Sigmoid colon (tissue), 7 donors: Measurements from ENCODE around the gene DAB2IP. TPM values are rescaled to one million over a fixed set of nuclear protein-coding genes. Genes with fewer than 3 reads are reported as not detected.

Experiments used
- DNase-seq: peaks from one replicate; pipeline ENCODE4 v3.0.0-alpha.2; 2019
- H3K27ac ChIP-seq, 4 donors: fragments of 200-600 bp; sonication (generic); one replicate each; pipeline ENCODE4 v1.5.1; 2016 to 2019; ENCODE audit warnings: mild to moderate bottlenecking in 1 of 4
- H3K27me3 ChIP-seq, 3 donors: fragments of 200-600 bp; sonication (generic); one replicate each; pipeline ENCODE4 v1.5.1; 2019; ENCODE audit warnings: mild to moderate bottlenecking in 1 of 3
- H3K36me3 ChIP-seq, 4 donors: fragments of 200-600 bp; sonication (generic); one replicate each; pipeline ENCODE4 v1.5.1; 2016 to 2019
- H3K4me1 ChIP-seq, 4 donors: fragments of 200-600 bp; sonication (generic); one replicate each; pipeline ENCODE4 v1.5.1; 2017 to 2019
- H3K4me3 ChIP-seq, 4 donors: fragments of 200-600 bp; sonication (generic); one replicate each; pipeline ENCODE4 v1.5.1; 2017 to 2019; ENCODE audit warnings: mild to moderate bottlenecking in 2 of 4, moderate library complexity in 1 of 4
- H3K9me3 ChIP-seq, 4 donors: fragments of 200-600 bp in 3 of 4; sonication (generic) in 3 of 4; one replicate each; pipeline versions ENCODE4 v1.5.1 to v1.6.1; 2013 to 2019
- EP300 ChIP-seq, 4 donors: sonication (generic); formaldehyde crosslinking; IDR thresholded peaks; one replicate each; pipeline ENCODE4 v1.6.1; 2017; ENCODE audit warnings: antibody characterized with exemption in 4 of 4
- POLR2A ChIP-seq, 2 donors: fragments of 450-650 bp; IDR thresholded peaks; one replicate each; pipeline ENCODE4 v1.6.1; 2016; ENCODE audit warnings: antibody characterized with exemption in 2 of 2, mild to moderate bottlenecking in 2 of 2, moderate library complexity in 2 of 2
- POLR2AphosphoS5 ChIP-seq, 4 donors: sonication (generic); formaldehyde crosslinking; IDR thresholded peaks; one replicate each; pipeline ENCODE4 v1.6.1; 2017; ENCODE audit warnings: antibody characterized with exemption in 4 of 4
- WGBS, 2 donors: extraction: QIAGEN DNeasy Blood & Tissue Kit; methylation state at CpG; one replicate each; pipeline ENCODE4 v1.1.7; 2013; 5-methylcytosine and 5-hydroxymethylcytosine counted together
- intact Hi-C: fragments of 100-400 bp; cut with DNase I; formaldehyde crosslinking; loops from one replicate; pipeline ENCODE4 v1.15.1; 2023
- polyA plus RNA-seq, 3 donors: library from polyadenylated mRNA; stranded (reverse); fragments of 200-250 nt; gene quantifications; one replicate each; pipeline ENCODE4 v1.2.3, GENCODE V29; 2013
- total RNA-seq, 4 donors: library from RNA; depleted of rRNA; stranded (reverse); fragments of >200 nt; gene quantifications; one replicate each; pipeline ENCODE4 v1.1.0, GENCODE V29; 2016
- TF ChIP-seq, protein P1 (sequence below), 4 experiments: fragments of 450-650 bp in 3 of 4; fragments of 200-600 bp in 1 of 4; IDR thresholded peaks; one replicate each; pipeline ENCODE4 v1.5.1; 2016 to 2019; ENCODE audit warnings: antibody characterized with exemption in 4 of 4, mild to moderate bottlenecking in 3 of 4, moderate library complexity in 2 of 4
- donor health status: healthy with polysubstance abuse.
- donor health status: Bipolar disorder and iron deficiency.
- donor health status: healthy.

DAB2IP gene
- total and polyA plus RNA-seq, 7 donors = 20.1 to 52.4 (median 34.7) TPM

DNA sequence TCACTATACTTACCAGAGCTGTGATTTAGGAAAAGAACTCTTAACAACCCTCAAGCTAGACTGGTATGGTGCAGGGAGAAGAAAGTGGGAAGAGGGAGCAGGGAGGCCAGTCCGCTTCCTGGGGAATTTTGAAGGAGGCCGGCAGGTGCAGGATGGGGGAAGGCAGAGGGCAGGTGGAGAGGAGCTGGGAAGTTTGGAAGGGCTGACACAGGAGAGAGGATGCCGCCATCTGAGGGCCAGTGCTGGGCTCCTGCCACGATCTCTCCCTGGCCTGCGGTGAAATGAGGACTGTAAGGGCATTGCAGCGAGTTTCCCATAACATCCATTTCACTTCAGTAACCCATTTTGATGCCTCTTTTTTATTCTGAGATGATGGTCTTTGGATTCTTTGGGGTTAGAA is 8.9 kb downstream of the DAB2IP start:
- no peak for DNase-seq
- H3K36me3 ChIP-seq = no peaks in the 10 kb centered on the region
- H3K4me1 ChIP-seq = peaks cover 0 to 66% (median 51%) of the 10 kb centered on the region in 4 donors
- no peak overlapping the region for H3K4me3 ChIP-seq
- no peaks in the 10 kb centered on the region for H3K9me3 ChIP-seq
- H3K27ac ChIP-seq = peak overlapping the region in 1 of 4 donors; percentile 2
- 91% methylated on average over 6 of the region's 6 CpGs for WGBS, 2 donors
- H3K27me3 ChIP-seq = no peaks in the 10 kb centered on the region
- TF ChIP-seq EP300 (IDR thresholded peaks at IDR 0.05) (no peak), POLR2AphosphoS5 (IDR thresholded peaks at IDR 0.05) (no peak), POLR2A (IDR thresholded peaks at IDR 0.05) (no peak)
- TF ChIP-seq, protein P1, sequence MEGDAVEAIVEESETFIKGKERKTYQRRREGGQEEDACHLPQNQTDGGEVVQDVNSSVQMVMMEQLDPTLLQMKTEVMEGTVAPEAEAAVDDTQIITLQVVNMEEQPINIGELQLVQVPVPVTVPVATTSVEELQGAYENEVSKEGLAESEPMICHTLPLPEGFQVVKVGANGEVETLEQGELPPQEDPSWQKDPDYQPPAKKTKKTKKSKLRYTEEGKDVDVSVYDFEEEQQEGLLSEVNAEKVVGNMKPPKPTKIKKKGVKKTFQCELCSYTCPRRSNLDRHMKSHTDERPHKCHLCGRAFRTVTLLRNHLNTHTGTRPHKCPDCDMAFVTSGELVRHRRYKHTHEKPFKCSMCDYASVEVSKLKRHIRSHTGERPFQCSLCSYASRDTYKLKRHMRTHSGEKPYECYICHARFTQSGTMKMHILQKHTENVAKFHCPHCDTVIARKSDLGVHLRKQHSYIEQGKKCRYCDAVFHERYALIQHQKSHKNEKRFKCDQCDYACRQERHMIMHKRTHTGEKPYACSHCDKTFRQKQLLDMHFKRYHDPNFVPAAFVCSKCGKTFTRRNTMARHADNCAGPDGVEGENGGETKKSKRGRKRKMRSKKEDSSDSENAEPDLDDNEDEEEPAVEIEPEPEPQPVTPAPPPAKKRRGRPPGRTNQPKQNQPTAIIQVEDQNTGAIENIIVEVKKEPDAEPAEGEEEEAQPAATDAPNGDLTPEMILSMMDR (IDR thresholded peaks at IDR 0.05) = no peak
- intact Hi-C loops = no loop called here

DNA sequence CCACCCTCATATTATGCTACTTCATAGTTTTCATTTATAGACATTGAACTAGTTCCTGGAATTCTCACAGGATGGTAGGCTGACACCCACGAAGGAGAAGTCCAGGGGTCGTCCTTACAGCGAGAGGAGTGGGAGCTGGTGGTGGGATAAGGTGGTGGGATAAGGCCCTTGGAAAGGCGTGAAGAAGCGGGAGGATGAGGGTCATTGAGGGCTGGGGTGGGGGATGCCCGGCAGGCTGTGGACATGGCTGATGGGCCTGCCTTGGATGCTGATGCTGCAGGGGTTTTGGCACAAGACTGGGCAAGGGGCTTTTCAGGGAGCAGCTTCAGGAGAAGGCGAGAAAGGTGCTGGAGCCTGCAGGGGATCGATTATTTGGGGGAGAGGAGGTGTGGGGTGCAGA is 9.4 kb downstream of the DAB2IP start:
- TF ChIP-seq POLR2AphosphoS5 (IDR thresholded peaks at IDR 0.05) (no peak), EP300 (IDR thresholded peaks at IDR 0.05) (no peak), POLR2A (IDR thresholded peaks at IDR 0.05) (no peak)
- TF ChIP-seq, protein P1 (IDR thresholded peaks at IDR 0.05) = no peak
- Histone ChIP-seq H3K9me3 (no peaks in the 10 kb centered on the region), H3K36me3 (no peaks in the 10 kb centered on the region), H3K4me3 (no peak overlapping the region), H3K27me3 (no peaks in the 10 kb centered on the region), H3K4me1 (peaks cover 0 to 62% (median 51%) of the 10 kb centered on the region in 4 donors), H3K27ac (peak overlapping the region in 1 of 4 donors; percentile 36)
- intact Hi-C loops = no loop called here
- DNase-seq = no peak
- 82 to 85% methylated on average over 8 of the region's 8 CpGs for WGBS, 2 donors

DNA sequence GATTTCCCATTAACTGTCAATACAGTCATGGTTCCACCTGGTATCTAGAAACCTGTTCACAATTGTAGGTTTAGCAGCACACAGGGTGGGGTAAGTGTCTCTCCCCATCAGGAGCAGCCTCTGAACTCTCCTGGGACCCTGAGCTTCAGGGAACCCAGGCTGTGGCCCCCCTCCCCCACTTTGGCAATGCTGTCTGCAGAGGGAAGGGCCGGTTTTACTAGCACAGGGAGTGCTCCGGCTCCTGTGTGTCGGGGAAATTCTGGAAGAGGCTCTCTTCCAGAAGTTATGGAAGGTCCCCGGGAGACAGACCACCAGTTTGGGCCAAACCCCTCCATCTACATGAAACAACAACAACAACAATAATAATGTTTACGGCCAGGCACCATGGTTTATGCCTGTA is 9.9 kb downstream of the DAB2IP start:
- Histone ChIP-seq H3K27me3 (no peaks in the 10 kb centered on the region), H3K4me3 (no peak overlapping the region), H3K9me3 (no peaks in the 10 kb centered on the region), H3K27ac (peak overlapping the region in 2 of 4 donors; percentile 36 to 43), H3K36me3 (no peaks in the 10 kb centered on the region), H3K4me1 (peaks cover 0 to 60% (median 51%) of the 10 kb centered on the region in 4 donors)
- TF ChIP-seq POLR2AphosphoS5 (IDR thresholded peaks at IDR 0.05) (no peak), POLR2A (IDR thresholded peaks at IDR 0.05) (no peak), EP300 (IDR thresholded peaks at IDR 0.05) (no peak)
- TF ChIP-seq, protein P1 (IDR thresholded peaks at IDR 0.05) = no peak
- 49 to 80% methylated on average over 5 of the region's 5 CpGs for WGBS, 2 donors
- DNase-seq = no peak
- intact Hi-C loops = no loop called here

DNA sequence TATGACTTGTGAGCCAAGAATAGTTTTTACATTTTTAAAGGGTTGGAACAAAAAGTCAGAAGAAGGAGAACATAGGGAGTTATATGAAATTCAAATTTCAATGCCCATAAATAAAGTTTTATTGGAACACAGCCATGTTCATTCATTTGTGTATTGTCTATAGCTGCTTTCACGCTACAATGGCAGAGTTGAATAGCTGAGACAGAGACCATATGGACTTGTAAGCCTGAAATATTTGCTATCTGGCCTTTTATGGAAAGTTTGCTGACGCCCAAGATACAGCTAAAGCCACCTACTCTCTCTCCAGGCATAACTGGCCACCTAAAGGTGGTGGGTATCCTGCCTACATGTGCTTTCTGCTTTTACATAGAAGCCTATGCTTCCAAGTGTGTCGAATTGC is 10.9 kb downstream of the DAB2IP start:
- Histone ChIP-seq H3K9me3 (no peaks in the 10 kb centered on the region), H3K27me3 (no peaks in the 10 kb centered on the region), H3K4me1 (peaks cover 0 to 50% (median 44%) of the 10 kb centered on the region in 4 donors), H3K4me3 (no peak overlapping the region), H3K36me3 (no peaks in the 10 kb centered on the region), H3K27ac (peak overlapping the region in 2 of 4 donors; percentile 36 to 43)
- no peak for DNase-seq
- TF ChIP-seq, protein P1 (IDR thresholded peaks at IDR 0.05) = no peak
- TF ChIP-seq POLR2AphosphoS5 (IDR thresholded peaks at IDR 0.05) (no peak), POLR2A (IDR thresholded peaks at IDR 0.05) (no peak), EP300 (IDR thresholded peaks at IDR 0.05) (no peak)
- intact Hi-C loops = no loop called here
- WGBS, 2 donors = 71 to 74% methylated on average over 3 of the region's 3 CpGs
